GM19099 (cell line): ENCODE data around the gene SETD3.

Experiments
- POLR2A ChIP-seq: IDR thresholded peaks from 3 replicates; pipeline ENCODE4 v1.6.1; 2011; ENCODE audit warnings: low read depth; ENCODE audit not compliant: insufficient read length; ENCODE audit errors: extremely low read depth

Gene SETD3

DNA sequence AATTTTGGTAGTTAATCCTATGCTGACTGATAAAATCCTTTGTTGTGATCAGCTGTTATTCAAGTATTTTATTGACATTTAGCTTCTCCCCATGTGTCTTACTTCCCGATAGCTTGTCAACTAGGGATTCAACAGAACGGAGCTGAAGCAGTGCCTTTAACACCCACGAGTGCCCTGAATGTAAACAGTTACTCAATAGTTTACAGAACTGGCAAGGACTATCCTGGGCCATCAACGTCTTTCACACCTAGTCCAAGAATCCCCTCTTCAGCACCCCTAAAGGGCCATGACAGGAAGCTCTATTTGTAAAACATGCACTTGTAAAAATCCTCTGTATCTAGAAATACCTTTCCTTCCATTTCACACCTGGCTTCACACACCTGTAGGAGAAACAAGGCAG, 45.3 kb downstream of the SETD3 start:
- no peak for TF ChIP-seq POLR2A

DNA sequence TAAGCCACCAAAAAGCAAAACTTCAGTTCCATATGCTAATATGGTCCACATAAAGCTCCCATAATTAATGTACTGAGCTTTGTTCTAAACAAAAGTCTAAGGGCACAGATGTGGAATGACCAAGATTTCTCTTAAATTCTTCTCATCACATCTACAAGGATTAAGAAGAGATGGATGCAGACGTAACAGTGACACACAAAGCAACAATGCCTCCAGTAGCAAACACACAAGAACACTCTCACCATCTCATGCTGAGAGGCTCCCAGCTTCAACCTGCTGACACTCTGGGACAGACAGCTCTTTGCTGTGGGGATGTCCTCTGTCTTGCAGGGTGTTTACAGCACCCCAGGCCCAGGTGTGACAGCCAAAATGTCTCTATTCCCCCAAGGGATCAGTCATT, 48.2 kb downstream of the SETD3 start:
- TF ChIP-seq POLR2A, result no peak

DNA sequence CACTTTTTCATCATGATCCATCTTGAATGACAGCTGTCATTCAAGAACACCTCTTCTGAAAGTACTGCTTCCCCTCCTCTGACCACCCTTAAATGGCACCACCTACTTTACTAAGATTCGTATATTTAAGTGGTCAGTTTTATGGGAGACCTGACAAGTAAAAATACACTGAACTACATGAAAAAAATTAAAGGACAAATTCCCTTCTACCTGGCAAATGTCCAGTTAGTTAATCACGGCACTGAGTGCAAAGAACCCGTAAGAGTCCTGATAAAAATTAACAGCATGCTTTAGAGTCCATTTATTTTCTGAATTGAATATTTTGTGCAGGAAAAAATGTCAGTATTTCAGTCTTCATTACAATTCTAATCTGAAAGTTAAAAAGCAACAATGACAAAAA, 48.7 kb downstream of the SETD3 start:
- TF ChIP-seq POLR2A, result no peak

DNA sequence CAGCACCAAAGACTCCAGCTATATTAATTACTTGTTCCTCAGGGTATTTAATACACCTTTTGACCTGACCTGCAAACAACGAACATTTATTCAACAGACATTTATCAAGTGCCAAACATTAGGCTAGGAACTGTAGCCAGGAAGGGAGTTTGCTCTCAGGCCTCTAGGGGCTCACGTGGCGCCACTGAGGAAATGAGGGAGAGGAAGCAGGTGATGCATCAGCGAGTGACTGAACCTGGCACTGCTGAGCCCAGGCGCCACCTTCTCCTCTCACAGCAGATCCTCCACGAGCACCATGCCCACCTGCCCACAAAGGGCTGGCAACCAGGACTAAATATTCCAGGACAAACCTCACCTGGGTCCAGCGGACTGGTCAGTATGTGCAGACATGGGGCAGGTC, 50.2 kb downstream of the SETD3 start:
- no peak for TF ChIP-seq POLR2A

DNA sequence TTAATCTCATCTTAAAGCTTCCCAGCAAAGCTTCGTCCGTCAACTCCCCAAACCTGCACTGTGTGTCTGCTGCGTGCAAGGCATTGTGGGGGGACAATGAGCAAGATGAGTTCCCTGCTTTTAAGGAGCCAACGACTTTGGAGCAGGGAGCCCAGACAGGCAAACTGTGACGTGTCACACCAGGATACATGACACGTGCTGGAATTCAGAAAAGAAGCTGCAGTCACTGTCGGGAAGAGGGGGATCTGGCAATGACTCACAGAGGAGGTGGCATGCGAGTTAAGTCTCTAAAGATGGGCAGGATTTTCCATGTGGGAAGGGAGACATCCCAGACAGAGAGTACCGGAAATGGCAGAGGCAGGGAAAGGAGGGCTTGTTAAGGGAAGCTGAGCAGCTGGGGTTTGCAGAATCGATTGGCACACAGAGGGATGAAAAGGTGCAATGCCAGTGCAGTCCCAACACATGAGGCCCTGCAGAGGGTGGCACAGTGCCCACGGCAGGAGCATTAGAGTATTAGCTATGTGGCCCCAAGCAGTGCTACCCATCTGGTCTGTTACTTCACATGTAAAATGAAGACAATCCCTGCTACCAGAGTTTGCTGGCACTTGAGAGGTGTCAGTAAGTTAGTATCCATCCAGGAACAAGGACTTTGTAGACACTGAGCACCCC, 52.9 kb downstream of the SETD3 start:
- TF ChIP-seq POLR2A, result no peak

DNA sequence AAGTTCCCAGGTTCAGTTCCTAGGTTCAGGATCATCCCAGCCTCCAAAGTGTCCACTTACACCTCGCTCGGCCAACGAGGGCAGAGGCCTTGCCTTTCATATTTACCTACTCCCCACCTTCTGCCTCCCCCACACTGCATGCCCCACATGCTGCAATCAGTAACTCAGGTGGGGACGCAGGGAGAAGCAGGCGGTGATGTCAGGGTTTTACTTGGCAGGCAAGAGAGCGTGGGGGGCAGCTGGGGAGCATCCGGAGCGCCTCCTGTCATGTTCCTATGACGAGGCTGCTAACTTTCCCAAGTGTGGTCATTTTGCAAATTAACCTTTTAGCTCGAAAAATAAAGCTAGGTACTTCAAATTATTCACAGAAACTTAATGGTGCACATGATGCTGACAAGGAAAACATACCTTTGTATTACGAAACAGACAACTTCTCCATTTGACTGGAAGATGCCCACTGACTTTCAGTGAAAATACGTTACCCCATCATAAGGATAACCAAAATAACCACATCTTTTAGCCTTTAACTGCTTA, 53.8 kb downstream of the SETD3 start:
- TF ChIP-seq POLR2A, result no peak

DNA sequence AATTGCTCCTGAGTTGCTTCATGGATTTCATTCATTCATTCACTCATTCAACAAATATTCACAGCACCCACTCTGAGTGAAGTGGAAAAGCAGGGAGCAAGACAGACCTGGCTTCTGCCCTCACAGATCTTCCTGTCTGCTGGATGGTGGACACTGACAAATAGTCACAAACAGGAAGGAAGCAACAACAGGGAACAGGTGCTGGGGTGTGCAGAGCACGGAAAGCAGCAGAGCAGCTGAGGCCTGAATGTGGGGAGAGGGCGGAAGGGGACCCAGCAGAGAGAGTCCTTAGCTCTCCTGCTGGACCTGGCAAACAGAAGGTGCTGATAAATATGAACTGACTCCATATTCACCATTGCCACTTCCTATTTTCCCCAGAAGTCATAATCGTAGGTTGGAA, 54.4 kb downstream of the SETD3 start:
- no peak for TF ChIP-seq POLR2A

DNA sequence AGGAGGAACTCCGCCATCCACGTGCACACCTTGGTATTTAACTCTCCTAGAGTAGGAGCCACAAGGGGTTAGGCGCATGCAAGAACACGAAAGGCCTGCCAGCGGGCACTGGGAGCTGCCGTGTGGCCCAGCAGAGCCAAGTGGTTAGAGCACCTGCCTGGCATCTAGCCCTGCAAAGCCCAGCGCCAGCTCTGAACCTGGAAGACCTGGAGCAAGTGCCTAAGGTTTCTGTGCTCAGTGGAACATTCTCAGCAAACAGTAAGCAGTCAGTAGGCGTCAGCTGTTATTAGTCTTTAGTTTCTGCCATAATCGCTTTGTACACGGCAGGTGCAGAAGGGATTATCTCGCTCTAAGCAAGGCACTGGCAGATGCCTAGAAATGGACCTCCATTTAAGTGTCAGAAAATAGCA, 55.4 kb downstream of the SETD3 start:
- TF ChIP-seq POLR2A, result no peak

DNA sequence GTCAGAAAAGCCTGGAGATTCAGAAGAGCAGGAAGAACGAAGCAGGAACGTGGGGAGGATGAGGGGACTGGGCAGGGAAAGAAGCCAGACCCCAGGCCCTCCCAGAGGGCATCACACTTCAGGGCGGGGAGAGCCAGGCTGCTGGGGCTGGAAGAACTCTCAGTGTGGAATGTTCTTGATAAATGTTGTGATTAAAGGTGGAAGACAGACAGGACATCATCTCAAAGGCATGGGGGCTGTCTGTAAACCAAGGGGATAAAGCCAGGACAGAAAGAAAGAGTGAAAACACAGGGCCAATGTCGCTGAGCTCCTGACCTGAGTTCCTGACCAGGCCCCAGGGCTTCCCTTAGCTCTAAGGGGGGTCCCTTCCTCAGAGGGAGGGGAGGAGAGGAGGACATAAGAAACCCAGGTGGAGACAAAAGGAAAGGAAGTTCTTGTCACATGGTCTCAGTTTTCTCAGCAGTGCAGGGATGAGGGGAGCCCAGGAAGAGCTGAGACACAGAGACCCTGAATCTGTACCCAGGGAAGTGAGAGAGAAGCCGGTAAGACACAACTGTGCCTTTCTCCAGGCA, 56.3 kb downstream of the SETD3 start:
- no peak for TF ChIP-seq POLR2A

DNA sequence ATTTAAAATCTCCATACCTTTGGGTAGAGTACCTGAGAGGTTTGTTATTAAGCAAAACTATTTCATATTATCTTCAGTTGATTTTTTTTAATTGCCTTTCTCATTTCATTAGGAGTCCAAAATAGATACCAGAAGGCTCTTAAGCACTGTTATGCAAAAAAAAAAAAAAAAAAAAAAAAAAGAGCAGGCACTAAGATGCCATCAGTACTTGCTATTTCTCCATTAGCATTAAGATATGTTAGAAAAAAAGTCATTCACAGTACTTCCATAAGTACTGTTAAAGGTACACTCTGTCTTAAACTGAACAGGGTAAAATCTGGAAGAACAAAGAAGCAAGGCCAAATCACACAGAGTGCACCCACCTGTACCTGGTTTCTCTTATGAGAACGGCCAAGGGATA, 57.2 kb downstream of the SETD3 start:
- no peak for TF ChIP-seq POLR2A

DNA sequence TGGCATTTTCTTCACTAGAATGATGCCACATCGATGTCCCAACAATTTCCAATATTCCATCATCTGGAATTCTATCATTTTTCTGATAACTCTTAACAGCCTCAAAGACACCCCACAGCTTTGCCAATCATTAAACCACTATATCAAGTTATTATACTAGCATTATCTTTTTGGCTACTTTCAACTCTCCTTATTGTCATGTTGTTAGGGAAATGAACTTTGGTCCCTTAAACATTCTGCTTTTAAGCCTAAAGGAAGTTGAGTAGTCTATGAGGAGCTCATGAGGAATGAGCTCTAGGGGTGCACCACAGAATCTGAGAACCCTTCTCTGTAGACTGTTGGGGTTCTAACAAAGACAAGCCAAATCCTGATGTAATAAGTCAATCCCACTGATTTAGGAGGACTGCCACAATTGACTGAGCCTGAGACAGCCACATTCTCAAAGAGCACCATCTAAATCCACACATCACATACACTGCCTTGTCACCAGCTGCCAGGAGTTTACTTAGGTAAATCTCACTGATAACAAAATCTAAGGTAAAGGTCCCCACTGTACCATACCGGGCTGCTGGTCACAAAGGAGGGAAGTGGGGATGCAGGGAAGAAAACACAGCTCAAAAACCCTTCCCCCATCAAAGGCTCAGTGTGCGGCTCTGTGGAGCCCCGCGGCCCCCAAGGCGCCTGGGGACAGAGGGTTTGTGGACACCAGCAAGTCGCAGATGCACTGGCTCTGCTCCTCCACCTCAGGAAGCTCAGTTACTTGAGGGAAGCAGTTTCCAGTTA, 58.2 kb downstream of the SETD3 start:
- no peak for TF ChIP-seq POLR2A

DNA sequence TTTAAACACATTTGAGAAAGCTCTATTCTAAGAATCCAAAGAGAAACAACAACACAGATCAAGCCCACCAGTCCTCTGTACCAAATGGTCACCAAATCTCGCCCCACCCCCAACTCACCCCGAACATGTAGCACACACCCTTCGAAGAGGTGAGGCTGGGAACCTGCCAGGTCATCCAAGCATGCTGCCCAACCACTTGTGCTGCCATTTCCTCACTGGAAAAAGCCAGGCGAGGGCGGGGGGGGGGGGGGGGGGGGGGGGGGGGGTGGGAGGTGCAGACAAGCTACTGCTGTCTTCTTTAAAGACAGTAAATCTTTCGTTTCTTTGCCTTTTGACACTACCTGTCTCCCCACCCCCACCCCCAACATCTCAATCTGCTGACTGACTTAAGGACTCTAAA, 59.9 kb downstream of the SETD3 start:
- no peak for TF ChIP-seq POLR2A

DNA sequence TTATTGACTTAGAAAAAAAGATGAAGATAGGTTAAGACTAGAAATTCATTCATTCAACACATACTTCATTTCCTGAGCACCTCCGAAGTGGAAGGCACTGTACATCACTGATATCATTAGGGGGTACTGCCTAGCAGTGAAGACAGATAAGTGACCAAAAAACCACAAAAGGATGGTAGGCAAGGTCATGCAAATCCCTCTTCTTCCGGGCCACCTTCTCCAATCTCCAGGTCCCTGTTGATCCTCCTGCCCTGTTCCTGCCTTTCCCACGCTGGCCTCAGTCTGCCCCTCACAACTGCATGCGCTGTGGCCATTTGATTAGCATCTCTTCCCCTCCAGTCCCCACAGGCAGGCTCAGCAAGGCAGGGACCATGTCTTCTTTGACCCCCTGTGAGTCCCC, 60.8 kb downstream of the SETD3 start:
- no peak for TF ChIP-seq POLR2A

DNA sequence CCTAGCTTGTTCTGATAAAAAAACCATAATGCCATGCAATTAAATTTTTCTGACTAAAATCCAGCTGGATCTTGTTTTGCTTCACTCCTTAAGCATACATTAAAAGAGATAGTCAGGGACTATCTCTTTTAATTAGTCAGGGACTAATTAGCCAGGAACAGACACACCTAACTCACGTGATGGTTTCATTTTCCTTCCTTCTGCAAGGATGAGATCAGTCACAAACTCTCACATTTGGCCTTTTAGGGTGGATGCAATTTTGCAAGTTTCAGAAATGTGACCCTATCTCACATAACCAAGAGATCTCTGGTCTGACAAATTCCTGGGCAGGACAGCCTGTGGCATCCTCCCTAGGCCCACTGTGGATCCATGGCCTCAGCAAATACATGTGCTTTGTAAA, 62.4 kb downstream of the SETD3 start:
- TF ChIP-seq POLR2A, result no peak

DNA sequence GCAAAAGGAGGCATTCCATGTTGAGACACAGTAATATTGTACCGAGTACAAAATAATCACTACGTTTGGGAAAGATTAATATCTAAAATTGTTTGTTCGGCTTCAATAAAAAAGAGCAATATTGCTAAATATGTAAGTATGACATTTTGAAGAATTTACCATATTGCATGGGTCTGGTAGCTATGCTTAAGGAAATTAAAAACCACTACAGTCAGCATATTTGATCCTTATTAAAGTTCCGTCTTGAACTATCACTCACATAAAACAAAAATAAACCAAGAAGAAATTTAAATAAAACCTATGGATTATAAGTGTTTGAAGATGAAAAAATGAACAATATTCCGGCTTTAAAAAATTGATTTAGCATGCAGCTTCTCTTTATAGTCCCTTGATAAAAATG, 63.8 kb downstream of the SETD3 start:
- TF ChIP-seq POLR2A, result no peak
